IMR-90 (cell line): ENCODE data around the gene LGALS9. TPM values are rescaled to one million over a fixed set of nuclear protein-coding genes. Genes with fewer than 3 reads are reported as not detected.

Experiments
- ATAC-seq: fragments of 200-7000 bp; cut with Tn5 transposase; 2 replicates; pipeline ENCODE4 v1.9.1; 2020; ENCODE audit warnings: low read depth, mild to moderate bottlenecking, moderate library complexity
- BruUV-seq: library from RNA; stranded (reverse); fragments of 400-500 nt; replicated peaks from 2 replicates; lab custom pipeline; 2021; lab: Mats Ljungman, UMichigan
- CTCF ChIA-PET: fragments of 300-600 bp; formaldehyde crosslinking; extraction: SDS; loops from one replicate; lab custom pipeline; 2021; ENCODE audit warnings: antibody characterized with exemption; lab: Yijun Ruan, JAX
- POLR2A ChIA-PET: fragments of 300-600 bp; sonication (Branson Sonifier 250); formaldehyde crosslinking; loops from one replicate; lab custom pipeline; 2022; ENCODE audit warnings: antibody characterized with exemption; ENCODE audit not compliant: unreplicated experiment; lab: Charles Lee
- DNase-seq: peaks from one replicate; pipeline ENCODE4 v3.0.0; 2013
- H2AFZ ChIP-seq: replicated peaks from 2 replicates; pipeline ENCODE3; 2013; ENCODE audit warnings: low read length, mild to moderate bottlenecking; ENCODE audit not compliant: poor library complexity
- H2AK5ac ChIP-seq: 2 replicates; pipeline ENCODE4 v1.6.1; 2013; ENCODE audit warnings: low read depth, low read length, inconsistent platforms
- H2AK9ac ChIP-seq: replicated peaks from 2 replicates; pipeline ENCODE3; 2013; ENCODE audit warnings: mild to moderate bottlenecking, low read depth, low read length, moderate library complexity; ENCODE audit not compliant: poor library complexity
- H2BK120ac ChIP-seq: 2 replicates; pipeline ENCODE4 v1.6.1; 2013; ENCODE audit warnings: low read depth, low read length, inconsistent platforms
- H2BK15ac ChIP-seq: 3 replicates; pipeline ENCODE4 v1.6.1; 2013; ENCODE audit warnings: low read depth, low read length, inconsistent platforms
- H2BK20ac ChIP-seq: 2 replicates; pipeline ENCODE4 v1.6.1; 2013; ENCODE audit warnings: low read depth, mild to moderate bottlenecking, inconsistent platforms, low read length, moderate library complexity
- H2BK5ac ChIP-seq: 2 replicates; pipeline ENCODE4 v1.6.1; 2013; ENCODE audit warnings: mild to moderate bottlenecking, low read depth, low read length, inconsistent platforms; ENCODE audit not compliant: poor library complexity, severe bottlenecking
- H3K14ac ChIP-seq: replicated peaks from 2 replicates; pipeline ENCODE4 v1.6.1; 2013; ENCODE audit warnings: low read depth, low read length, inconsistent platforms
- H3K18ac ChIP-seq: 2 replicates; pipeline ENCODE4 v1.6.1; 2013; ENCODE audit warnings: low read depth, low read length, control low read depth
- H3K23ac ChIP-seq: 2 replicates; pipeline ENCODE4 v1.6.1; 2013; ENCODE audit warnings: low read depth, low read length, inconsistent platforms
- H3K27ac ChIP-seq: 2 replicates; pipeline ENCODE4 v1.5.1; 2013; ENCODE audit warnings: mild to moderate bottlenecking, control low read depth, low read length; ENCODE audit not compliant: insufficient read depth
- H3K27me3 ChIP-seq: 2 replicates; pipeline ENCODE4 v1.6.1; 2013; ENCODE audit warnings: low read length; ENCODE audit not compliant: control insufficient read depth, insufficient read depth
- H3K36me3 ChIP-seq: 2 replicates; pipeline ENCODE4 v1.6.1; 2013; ENCODE audit warnings: low read length, mixed read lengths; ENCODE audit not compliant: control insufficient read depth, insufficient read depth
- H3K4ac ChIP-seq: 2 replicates; pipeline ENCODE4 v1.6.1; 2013; ENCODE audit warnings: low read depth, low read length, inconsistent platforms
- H3K4me1 ChIP-seq: 2 replicates; pipeline ENCODE4 v1.6.1; 2013; ENCODE audit warnings: low read length, mixed read lengths; ENCODE audit not compliant: control insufficient read depth, insufficient read depth
- H3K4me2 ChIP-seq: 2 replicates; pipeline ENCODE4 v1.6.1; 2013; ENCODE audit warnings: low read depth, mild to moderate bottlenecking, control low read depth, low read length, moderate library complexity
- H3K4me3 ChIP-seq: 2 replicates; pipeline ENCODE4 v1.5.1; 2013; ENCODE audit warnings: low read depth, mild to moderate bottlenecking, control low read depth, low read length, moderate library complexity; ENCODE audit not compliant: insufficient read depth
- H3K56ac ChIP-seq: 2 replicates; pipeline ENCODE4 v1.6.1; 2013; ENCODE audit warnings: low read length, inconsistent platforms; ENCODE audit not compliant: insufficient read depth; ENCODE audit errors: extremely low read depth
- H3K79me1 ChIP-seq, 2 experiments: 2 replicates each; pipeline ENCODE4 v1.6.1; 2013; ENCODE audit warnings: low read length in 2 of 2, inconsistent platforms in 1 of 2, low read depth in 1 of 2
- H3K9ac ChIP-seq: 2 replicates; pipeline ENCODE4 v1.6.1; 2013; ENCODE audit warnings: low read depth, low read length, control low read depth
- H3K9me1 ChIP-seq: 2 replicates; pipeline ENCODE4 v1.6.1; 2013; ENCODE audit warnings: low read length, inconsistent platforms; ENCODE audit not compliant: insufficient read depth
- H3K9me3 ChIP-seq: 2 replicates; pipeline ENCODE4 v1.6.1; 2013; ENCODE audit warnings: low read length; ENCODE audit not compliant: control insufficient read depth, insufficient read depth
- H4K20me1 ChIP-seq: 2 replicates; pipeline ENCODE4 v1.6.1; 2013; ENCODE audit warnings: low read length, inconsistent platforms; ENCODE audit not compliant: insufficient read depth
- H4K5ac ChIP-seq: 2 replicates; pipeline ENCODE4 v1.6.1; 2013; ENCODE audit warnings: mild to moderate bottlenecking, low read depth, low read length, control low read depth
- H4K8ac ChIP-seq, 2 experiments: 2 replicates each; pipeline ENCODE4 v1.6.1; 2013; ENCODE audit warnings: low read depth in 2 of 2, low read length in 2 of 2, control low read depth in 1 of 2, inconsistent platforms in 1 of 2
- H4K91ac ChIP-seq: 2 replicates; pipeline ENCODE4 v1.6.1; 2013; ENCODE audit warnings: low read depth, low read length, inconsistent platforms; ENCODE audit not compliant: insufficient read depth
- CHD1 ChIP-seq: IDR thresholded peaks from 2 replicates; pipeline ENCODE4 v1.6.1; 2012; ENCODE audit warnings: low read depth, low read length, improper control_type of control experiment
- CTCF ChIP-seq: conservative IDR thresholded peaks from 2 replicates; pipeline ENCODE4 v1.5.1; 2012; ENCODE audit warnings: mild to moderate bottlenecking, low read depth, low read length, improper control_type of control experiment
- RAD21 ChIP-seq: IDR thresholded peaks from 2 replicates; pipeline ENCODE4 v1.6.1; 2012; ENCODE audit warnings: low read length, improper control_type of control experiment
- SMC3 ChIP-seq: fragments of 150-350 bp; IDR thresholded peaks from 2 replicates; pipeline ENCODE4 v1.6.1; 2016; ENCODE audit warnings: low read depth, mild to moderate bottlenecking, antibody characterized with exemption, low read length, moderate library complexity
- WGBS, 2 experiments: methylation state at CpG; one replicate each; pipeline versions ENCODE4 v1.1.5 to v1.1.7; 2013; ENCODE audit warnings: missing lambda C conversion rate in 2 of 2; ENCODE audit not compliant: insufficient read length in 1 of 2; ENCODE audit errors: extremely low coverage in 2 of 2; 5-methylcytosine and 5-hydroxymethylcytosine counted together
- dilution Hi-C: fragments of 300-500 bp; cut with HindIII; formaldehyde crosslinking; loops from one replicate; pipeline ENCODE4 v1.14.3; 2018; ENCODE audit warnings: low sequenced_read_pairs; ENCODE audit not compliant: unreplicated experiment
- in situ Hi-C: fragments of 300-500 bp; cut with MboI; formaldehyde crosslinking; loops from 3 replicates; pipeline ENCODE4 v1.14.3; 2019; ENCODE audit warnings: low sequenced_read_pairs, inconsistent platforms, mixed read lengths
- intact Hi-C: fragments of 100-400 bp; cut with micrococcal nuclease; formaldehyde crosslinking; loops from 2 replicates; pipeline ENCODE4 v1.10.0; 2022
- polyA plus RNA-seq, 3 experiments: library from polyadenylated mRNA; depleted of rRNA; stranded (reverse); fragments of >200 nt; gene quantifications; 2 replicates each; pipeline ENCODE4 v1.2.3, GENCODE V29; 2012; ENCODE audit warnings: low replicate concordance in 1 of 3
- total RNA-seq: library from RNA; depleted of rRNA; stranded (reverse); fragments of >200 nt; gene quantifications from 2 replicates; pipeline ENCODE4 v1.2.3, GENCODE V29; 2012

The LGALS9 gene
- total and polyA plus RNA-seq, 2 of the 4 experiments (the other 2 are of a cell fraction): 0.54 to 2.5 TPM

GRCh38 chr17:27609611-27610303 is 21.2 kb upstream of the LGALS9 start:
- Histone ChIP-seq H2AK5ac (no peak overlapping the region), H3K4ac (no peak overlapping the region), H3K14ac (no peak overlapping the region), H3K4me3 (no peak overlapping the region), H4K8ac (no peak overlapping the region), H3K9me1 (no peaks in the 10 kb centered on the region; the same call in 1 of the 2 replicates), H2AK9ac (peak overlapping the region; percentile 34), H3K36me3 (peaks cover 85% of the 10 kb centered on the region), H3K4me1 (peaks cover 8% of the 10 kb centered on the region; the same call in 1 of the 2 replicates), H3K9me3 (no peaks in the 10 kb centered on the region), H3K27me3 (no peaks in the 10 kb centered on the region), H3K79me1 (no peaks in the 10 kb centered on the region; a peak in 2 of 4 replicates), H4K5ac (no peak overlapping the region), H3K23ac (no peak overlapping the region), H3K18ac (no peak overlapping the region), H2BK20ac (no peak overlapping the region), H2BK120ac (no peak overlapping the region), H4K20me1 (peaks cover 4% of the 10 kb centered on the region; the same call in 1 of the 2 replicates), H2BK5ac (no peak overlapping the region), H3K56ac (no peak overlapping the region), H3K4me2 (no peak overlapping the region), H4K91ac (no peak overlapping the region), H3K9ac (no peak overlapping the region), H3K27ac (no peak overlapping the region), H2AFZ (no peak overlapping the region), H2BK15ac (no peak overlapping the region)
- BruUV-seq: no TSS peak
- in situ Hi-C loops: no loop called here
- 51% methylated on average over 3 of the region's 11 CpGs; no CpG with 5 or more reads in 1 of the 2 experiments for WGBS, 2 experiments
- peak; percentile 27 for DNase-seq
- ChIA-PET CTCF (interaction anchor here (0.7 kb wide), 1 partner anchor 41 kb away, joined by 3 read pairs; no protein-coding TSS in a partner anchor), POLR2A (no interaction called here)
- ATAC-seq: peak; percentile 72
- TF ChIP-seq RAD21 (peak; percentile 45; the same call in 1 of the 2 replicates), CHD1 (no peak), CTCF (peak; percentile 44), SMC3 (peak; percentile 29; the same call in 1 of the 2 replicates)
- intact Hi-C loops: no loop called here
- dilution Hi-C loops: no loop called here
